ENCODE data around the gene IL4R.

The IL4R gene

GRCh38 chr16:27378871-27379481 lies 65.2 kb downstream of the IL4R start:
- Histone ChIP-seq H3K4me3 (replicated peaks; ENCODE audit: low read depth, low read length) (no peak overlapping the region), H3K27me3 (replicated peaks; ENCODE audit: control insufficient read depth, insufficient read depth, low read length) (no peaks in the 10 kb centered on the region), H3K36me3 (ENCODE audit: control insufficient read depth, insufficient read depth, low read length) (no peaks in the 10 kb centered on the region)
- TF ChIP-seq CTCF (IDR thresholded peaks at IDR 0.05; ENCODE audit: insufficient read depth, low read length, poor library complexity, severe bottlenecking) = no peak
- peak; percentile 51 for DNase-seq (ENCODE audit: extremely low read depth, insufficient read length)

GRCh38 chr16:27379919-27380318 lies 66.1 kb downstream of the IL4R start:
- Histone ChIP-seq H3K4me3 (replicated peaks; ENCODE audit: low read depth, low read length) (no peak overlapping the region), H3K36me3 (ENCODE audit: control insufficient read depth, insufficient read depth, low read length) (no peaks in the 10 kb centered on the region), H3K27me3 (replicated peaks; ENCODE audit: control insufficient read depth, insufficient read depth, low read length) (no peaks in the 10 kb centered on the region)
- DNase-seq (ENCODE audit: extremely low read depth, insufficient read length) = no peak
- TF ChIP-seq CTCF (IDR thresholded peaks at IDR 0.05; ENCODE audit: insufficient read depth, low read length, poor library complexity, severe bottlenecking) = no peak

GRCh38 chr16:27381236-27381635 lies 67.5 kb downstream of the IL4R start:
- H3K4me3 ChIP-seq (replicated peaks; ENCODE audit: low read depth, low read length) = no peak overlapping the region
- H3K36me3 ChIP-seq (ENCODE audit: control insufficient read depth, insufficient read depth, low read length) = no peaks in the 10 kb centered on the region
- no peaks in the 10 kb centered on the region for H3K27me3 ChIP-seq (replicated peaks; ENCODE audit: control insufficient read depth, insufficient read depth, low read length)
- no peak for DNase-seq (ENCODE audit: extremely low read depth, insufficient read length)
- no peak for TF ChIP-seq CTCF (IDR thresholded peaks at IDR 0.05; ENCODE audit: insufficient read depth, low read length, poor library complexity, severe bottlenecking)

- H3K36me3 ChIP-seq (ENCODE audit: control insufficient read depth, insufficient read depth, low read length) = no peaks in the 10 kb centered on the region
- no peak for TF ChIP-seq CTCF (IDR thresholded peaks at IDR 0.05; ENCODE audit: insufficient read depth, low read length, poor library complexity, severe bottlenecking)
- no peak overlapping the region for H3K4me3 ChIP-seq (replicated peaks; ENCODE audit: low read depth, low read length)
- DNase-seq (ENCODE audit: extremely low read depth, insufficient read length) = no peak
- H3K27me3 ChIP-seq (replicated peaks; ENCODE audit: control insufficient read depth, insufficient read depth, low read length) = no peaks in the 10 kb centered on the region
Measured at GRCh38 chr16:27381974-27382855, 68.4 kb downstream of the IL4R start.

GRCh38 chr16:27383556-27384243 lies 69.9 kb downstream of the IL4R start:
- TF ChIP-seq CTCF (IDR thresholded peaks at IDR 0.05; ENCODE audit: insufficient read depth, low read length, poor library complexity, severe bottlenecking) = no peak
- no peak for DNase-seq (ENCODE audit: extremely low read depth, insufficient read length)
- no peaks in the 10 kb centered on the region for H3K27me3 ChIP-seq (replicated peaks; ENCODE audit: control insufficient read depth, insufficient read depth, low read length)

More at GRCh38 chr16:27383556-27384243, 69.9 kb downstream of the IL4R start:
- Histone ChIP-seq H3K4me3 (replicated peaks; ENCODE audit: low read depth, low read length) (no peak overlapping the region), H3K36me3 (ENCODE audit: control insufficient read depth, insufficient read depth, low read length) (no peaks in the 10 kb centered on the region)

Measured in GM06990 (cell line).